Adrenal gland (tissue), 12 donors: ENCODE data around the gene ZNF638. TPM values are rescaled to one million over a fixed set of nuclear protein-coding genes. Genes with fewer than 3 reads are reported as not detected.

Source experiments
- DNase-seq, 7 donors: peaks; one replicate each; pipeline ENCODE4 v3.0.0-alpha.2; 2019 to 2020
- H3K27ac ChIP-seq, 5 donors: fragments of 200-600 bp; sonication (generic) in 4 of 5; 1 replicate in 3 of 5; 2 replicates in 2 of 5; pipeline versions ENCODE4 v1.5.1 to v1.8.0; 2016 to 2020; ENCODE audit warnings: mild to moderate bottlenecking in 1 of 5
- H3K27me3 ChIP-seq: fragments of 200-600 bp; 2 replicates; pipeline ENCODE4 v1.8.0; 2021
- H3K36me3 ChIP-seq, 2 donors: fragments of 200-600 bp; replicated peaks in 1 of 2; 1 replicate in 1 of 2; 2 replicates in 1 of 2; pipeline versions ENCODE4 v1.5.1 to v1.8.0; 2018 to 2022
- H3K4me1 ChIP-seq, 2 donors: fragments of 200-600 bp; replicated peaks in 1 of 2; 1 replicate in 1 of 2; 2 replicates in 1 of 2; pipeline versions ENCODE4 v1.5.1 to v1.8.0; 2018 to 2021
- H3K4me3 ChIP-seq, 4 donors: fragments of 200-600 bp; sonication (generic) in 3 of 4; one replicate each; pipeline ENCODE4 v1.5.1; 2016 to 2018
- H3K9me3 ChIP-seq, 3 donors: fragments of 200-600 bp; sonication (generic) in 1 of 3; replicated peaks in 1 of 3; 1 replicate in 2 of 3; 2 replicates in 1 of 3; pipeline versions ENCODE4 v1.5.1 to v1.8.0; 2016 to 2021
- POLR2A ChIP-seq, 2 donors: fragments of 450-650 bp; IDR thresholded peaks; one replicate each; pipeline ENCODE4 v1.6.1; 2017; ENCODE audit warnings: antibody characterized with exemption in 2 of 2, mild to moderate bottlenecking in 2 of 2, moderate library complexity in 1 of 2
- whole genome bisulfite sequencing, 4 donors: extraction: QIAGEN DNeasy Blood & Tissue Kit in 2 of 4; methylation state at CpG; one replicate each; pipeline versions ENCODE4 v1.1.5 to v1.1.7; 2013 to 2017; 5-methylcytosine and 5-hydroxymethylcytosine counted together
- intact Hi-C, 2 donors: fragments of 100-400 bp; cut with DNase I; formaldehyde crosslinking; loops; one replicate each; pipeline versions ENCODE4 v1.14.1 to v1.15.0; 2022 to 2023
- polyA plus RNA-seq, 3 donors: library from polyadenylated mRNA; stranded (reverse); fragments of 200-250 nt in 2 of 3; fragments of 350-450 nt in 1 of 3; fragmentation: Illumina TruSeq in 1 of 3; extraction: RNeasy Lipid Tissue Mini Kit (QIAGEN cat#74804) in 1 of 3; gene quantifications; one replicate each; pipeline ENCODE4 v1.2.3, GENCODE V29; 2013 to 2014
- total RNA-seq, 9 donors: library from RNA; depleted of rRNA in 4 of 9; stranded (reverse); fragments of >200 nt in 4 of 9; fragments of 120-200 nt in 1 of 9; fragmentation: NEBNext Ultra II Directional in 1 of 9; extraction: Animal tissue kit (Norgen Biotek cat#: 25700) in 1 of 9; gene quantifications; one replicate each; pipeline versions ENCODE4 v1.1.0 to v1.2.4, GENCODE V29; 2013 to 2023
- TF ChIP-seq, protein P1 (sequence below), 6 experiments: fragments of 450-650 bp in 4 of 6; fragments of 200-600 bp in 2 of 6; sonication (generic) in 1 of 6; IDR thresholded peaks; 1 replicate in 5 of 6; 2 replicates in 1 of 6; pipeline versions ENCODE4 v1.5.1 to v1.8.0; 2016 to 2021; ENCODE audit warnings: antibody characterized with exemption in 6 of 6, mild to moderate bottlenecking in 2 of 6, moderate library complexity in 1 of 6
- donor health status: healthy with polysubstance abuse.
- donor health status: Bipolar disorder and iron deficiency.
- donor health status: DM: yes; HTN: yes; CAD: no.
- donor health status: DM: no; HTN: no; CAD: no.
- donor health status: DM: no; HTN: no; CAD: no.
- donor health status: DM: yes; HTN: yes; CAD: no.

The ZNF638 gene
- total and polyA plus RNA-seq, 12 donors = 60.1 to 525 (median 139) TPM

DNA sequence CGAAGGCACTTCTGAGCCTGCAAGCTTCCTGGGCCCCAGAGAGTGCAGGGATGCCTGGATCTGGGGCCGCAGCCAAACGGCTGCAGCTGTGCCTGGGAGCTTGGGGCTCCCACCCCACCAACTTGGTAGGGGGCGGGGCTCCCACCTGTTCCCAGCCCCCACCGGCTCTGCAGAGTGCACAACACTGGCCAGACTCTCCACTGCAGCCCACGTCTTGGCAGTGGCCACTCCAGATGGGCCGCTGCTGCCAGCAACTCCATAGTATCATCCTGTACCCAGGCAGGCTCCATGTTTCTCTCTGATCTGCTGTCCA lies 131.7 kb downstream of the ZNF638 start:
- Histone ChIP-seq H3K9me3 (no peaks in the 10 kb centered on the region), H3K36me3 (no peaks in the 10 kb centered on the region), H3K4me1 (peaks cover 5 to 9% of the 10 kb centered on the region in 2 donors), H3K27me3 (peaks cover 12% of the 10 kb centered on the region), H3K4me3 (no peak overlapping the region), H3K27ac (no peak overlapping the region)
- TF ChIP-seq POLR2A (IDR thresholded peaks at IDR 0.05) = no peak
- TF ChIP-seq, protein P1, sequence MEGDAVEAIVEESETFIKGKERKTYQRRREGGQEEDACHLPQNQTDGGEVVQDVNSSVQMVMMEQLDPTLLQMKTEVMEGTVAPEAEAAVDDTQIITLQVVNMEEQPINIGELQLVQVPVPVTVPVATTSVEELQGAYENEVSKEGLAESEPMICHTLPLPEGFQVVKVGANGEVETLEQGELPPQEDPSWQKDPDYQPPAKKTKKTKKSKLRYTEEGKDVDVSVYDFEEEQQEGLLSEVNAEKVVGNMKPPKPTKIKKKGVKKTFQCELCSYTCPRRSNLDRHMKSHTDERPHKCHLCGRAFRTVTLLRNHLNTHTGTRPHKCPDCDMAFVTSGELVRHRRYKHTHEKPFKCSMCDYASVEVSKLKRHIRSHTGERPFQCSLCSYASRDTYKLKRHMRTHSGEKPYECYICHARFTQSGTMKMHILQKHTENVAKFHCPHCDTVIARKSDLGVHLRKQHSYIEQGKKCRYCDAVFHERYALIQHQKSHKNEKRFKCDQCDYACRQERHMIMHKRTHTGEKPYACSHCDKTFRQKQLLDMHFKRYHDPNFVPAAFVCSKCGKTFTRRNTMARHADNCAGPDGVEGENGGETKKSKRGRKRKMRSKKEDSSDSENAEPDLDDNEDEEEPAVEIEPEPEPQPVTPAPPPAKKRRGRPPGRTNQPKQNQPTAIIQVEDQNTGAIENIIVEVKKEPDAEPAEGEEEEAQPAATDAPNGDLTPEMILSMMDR (IDR thresholded peaks at IDR 0.05) = no peak
- DNase-seq = peak in 2 of 7 donors; percentile 9 to 11
- WGBS, 4 donors = 85 to 97% (median 87%) methylated on average over 5 to 7 of the region's 7 CpGs
- intact Hi-C loops = no loop called here

DNA sequence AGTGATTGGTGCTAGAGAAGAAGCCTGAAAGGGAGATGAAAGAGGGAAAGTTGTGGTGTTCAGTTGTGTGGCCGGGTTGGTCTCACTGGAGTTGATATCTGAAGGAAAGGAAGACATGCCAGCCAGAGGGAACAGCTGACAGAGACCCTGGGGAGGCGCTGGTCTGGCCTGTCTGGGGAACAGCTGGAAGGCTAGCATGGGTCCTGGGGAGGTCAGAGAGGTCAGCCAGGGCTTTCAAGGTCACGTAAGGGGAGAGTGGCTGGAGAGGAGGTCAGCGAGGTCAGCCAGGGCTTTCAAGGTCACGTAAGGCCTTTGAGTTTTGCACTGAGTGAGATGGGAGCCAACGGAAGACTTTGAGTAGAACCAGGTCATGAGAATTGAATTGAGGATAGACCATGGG lies 132.8 kb downstream of the ZNF638 start:
- Histone ChIP-seq H3K9me3 (no peaks in the 10 kb centered on the region), H3K4me3 (no peak overlapping the region), H3K4me1 (peaks cover 5 to 9% of the 10 kb centered on the region in 2 donors), H3K27me3 (peaks cover 12% of the 10 kb centered on the region), H3K36me3 (no peaks in the 10 kb centered on the region), H3K27ac (no peak overlapping the region)
- WGBS, 4 donors = 68 to 81% (median 77%) methylated on average over 6 of the region's 6 CpGs
- TF ChIP-seq POLR2A (IDR thresholded peaks at IDR 0.05) = no peak
- TF ChIP-seq, protein P1 (IDR thresholded peaks at IDR 0.05) = no peak
- intact Hi-C loops = no loop called here
- DNase-seq = no peak

DNA sequence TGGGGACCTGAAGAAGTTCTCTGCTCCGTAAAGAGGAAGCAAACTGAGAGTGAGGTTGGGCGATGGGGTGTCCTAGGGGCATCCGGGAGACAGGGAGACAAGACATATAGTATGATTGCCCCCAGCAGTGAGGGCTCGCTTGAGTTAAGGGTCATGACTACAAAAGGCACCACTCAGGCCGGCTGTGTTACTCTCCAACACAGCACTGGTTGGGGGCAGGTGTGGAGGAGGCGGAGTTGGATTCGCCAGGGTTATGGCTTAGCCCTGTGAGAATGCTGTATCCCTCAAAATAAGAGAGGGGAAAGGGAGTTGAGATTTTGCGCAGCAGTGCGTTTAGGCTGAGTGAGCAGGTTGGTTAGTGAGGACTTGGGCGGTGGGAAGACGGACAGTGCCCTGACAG lies 133.8 kb downstream of the ZNF638 start:
- 53 to 72% (median 60%) methylated on average over 11 of the region's 11 CpGs for WGBS, 4 donors

DNA sequence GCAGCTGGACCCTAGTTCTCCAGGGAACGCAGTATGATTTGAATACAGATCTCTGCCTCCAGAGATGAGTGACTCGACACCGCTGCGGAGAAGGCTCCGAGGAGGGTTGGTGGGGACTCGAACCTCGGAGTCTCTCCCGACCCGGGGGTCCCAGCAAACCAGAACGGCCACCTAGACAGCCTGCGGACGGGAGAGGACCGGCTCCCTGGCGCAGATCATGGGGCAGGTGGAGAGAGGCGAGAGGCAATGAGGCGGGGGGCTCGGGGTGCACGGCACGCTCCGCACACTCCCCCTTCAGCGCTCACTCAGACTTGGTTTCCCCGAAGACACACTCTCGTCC lies 134.3 kb downstream of the ZNF638 start:
- Histone ChIP-seq H3K27me3 (peaks cover 12% of the 10 kb centered on the region), H3K4me3 (peak overlapping the region in 2 of 4 donors; percentile 59 to 71), H3K27ac (no peak overlapping the region), H3K9me3 (no peaks in the 10 kb centered on the region), H3K36me3 (no peaks in the 10 kb centered on the region), H3K4me1 (peaks cover 5 to 9% of the 10 kb centered on the region in 2 donors)
- intact Hi-C loops = no loop called here
- no peak for TF ChIP-seq POLR2A (IDR thresholded peaks at IDR 0.05)
- TF ChIP-seq, protein P1 (IDR thresholded peaks at IDR 0.05) = no peak
- DNase-seq = no peak
- WGBS, 4 donors = 9 to 15% (median 11%) methylated on average over 8 to 23 of the region's 23 CpGs

More for the DNA sequence above, 133.8 kb downstream of the ZNF638 start:
- no peak for TF ChIP-seq POLR2A (IDR thresholded peaks at IDR 0.05)
- TF ChIP-seq, protein P1 (IDR thresholded peaks at IDR 0.05) = no peak
- Histone ChIP-seq H3K27ac (no peak overlapping the region), H3K27me3 (peaks cover 12% of the 10 kb centered on the region), H3K4me1 (peaks cover 5 to 9% of the 10 kb centered on the region in 2 donors), H3K9me3 (no peaks in the 10 kb centered on the region), H3K36me3 (no peaks in the 10 kb centered on the region), H3K4me3 (no peak overlapping the region)
- intact Hi-C loops = no loop called here
- no peak for DNase-seq
